Vagina (tissue), 2 donors: Measurements from ENCODE around the gene P2RX6.
"Not testable (repeated sequence)": the region's sequence is repeated elsewhere in the genome, so short reads cannot be mapped to it uniquely, and the experiment has no call there.

Experiments
- CTCF ChIP-seq, 3 experiments: fragments of 450-650 bp in 2 of 3; fragments of 200-600 bp in 1 of 3; sonication (generic) in 1 of 3; IDR thresholded peaks; one replicate each; pipeline ENCODE4 v1.5.1; 2017 to 2019; ENCODE audit warnings: antibody characterized with exemption in 3 of 3, mild to moderate bottlenecking in 2 of 3, moderate library complexity in 2 of 3
- POLR2A ChIP-seq, 2 donors: fragments of 450-650 bp; IDR thresholded peaks; one replicate each; pipeline ENCODE4 v1.6.1; 2017; ENCODE audit warnings: antibody characterized with exemption in 2 of 2, mild to moderate bottlenecking in 2 of 2, moderate library complexity in 2 of 2
- POLR2AphosphoS5 ChIP-seq, 2 donors: sonication (generic); formaldehyde crosslinking; IDR thresholded peaks; one replicate each; pipeline ENCODE4 v1.9.0; 2017; ENCODE audit warnings: antibody characterized with exemption in 2 of 2, mild to moderate bottlenecking in 2 of 2, low read depth in 1 of 2; ENCODE audit not compliant: insufficient read depth in 1 of 2

GRCh38 chr22:21009208-21009607, 5.8 kb upstream of the P2RX6 start:
- not testable (repeated sequence) for TF ChIP-seq CTCF (IDR thresholded peaks at IDR 0.05); POLR2A (IDR thresholded peaks at IDR 0.05); POLR2AphosphoS5 (IDR thresholded peaks at IDR 0.05; ENCODE audit: insufficient read depth in 1 of 2, low read depth in 1 of 2)
